Mucosa of descending colon (tissue), 3 donors: Measurements from ENCODE around the gene CRKL. TPM values are rescaled to one million over a fixed set of nuclear protein-coding genes. Genes with fewer than 3 reads are reported as not detected.

ENCODE experiments used
- ATAC-seq: fragments of 200-7000 bp; cut with Tn5 transposase; one replicate; pipeline ENCODE4 v1.9.1; 2020; ENCODE audit warnings: mild to moderate bottlenecking, moderate library complexity
- DNase-seq, 3 donors: peaks; one replicate each; pipeline ENCODE4 v3.0.0-alpha.2; 2020
- H3K36me3 ChIP-seq: fragments of 200-600 bp; one replicate; pipeline ENCODE4 v1.8.0; 2021; ENCODE audit warnings: low read depth, mild to moderate bottlenecking
- H3K4me1 ChIP-seq: fragments of 200-600 bp; one replicate; pipeline ENCODE4 v1.8.0; 2021; ENCODE audit warnings: low read depth, mild to moderate bottlenecking
- H3K4me3 ChIP-seq: fragments of 200-600 bp; one replicate; pipeline ENCODE4 v1.8.0; 2021; ENCODE audit warnings: mild to moderate bottlenecking
- H3K9me3 ChIP-seq: fragments of 200-600 bp; one replicate; pipeline ENCODE4 v1.8.0; 2021; ENCODE audit warnings: mild to moderate bottlenecking
- intact Hi-C, 2 donors: fragments of 100-400 bp; cut with DNase I in 1 of 2; cut with micrococcal nuclease in 1 of 2; formaldehyde crosslinking; loops; one replicate each; pipeline versions ENCODE4 v1.11.0 to v1.11.1; 2022; cut with DNase I, micrococcal nuclease
- total RNA-seq, 3 donors: library from RNA; stranded (reverse); fragmentation: NEBNext Ultra II Directional in 2 of 3; extraction: Animal tissue kit (Norgen Biotek cat#: 25700) in 2 of 3; gene quantifications; one replicate each; pipeline versions ENCODE4 v1.2.1 to v1.2.4, GENCODE V29; 2021 to 2023
- TF ChIP-seq, protein P1 (sequence below): fragments of 200-600 bp; IDR thresholded peaks from one replicate; pipeline ENCODE4 v1.8.0; 2022; ENCODE audit warnings: antibody characterized with exemption, mild to moderate bottlenecking
- donor health status: DM: no; HTN: no; CAD: no; lungs with moderate emphysema.
- donor health status: DM: no; HTN: no; CAD: no.
- donor health status: DM: no; HTN: yes; CAD: no.

Gene CRKL
- total RNA-seq, 3 donors from 2014 or later = 48.7 to 63.4 (median 55.3) TPM

DNA sequence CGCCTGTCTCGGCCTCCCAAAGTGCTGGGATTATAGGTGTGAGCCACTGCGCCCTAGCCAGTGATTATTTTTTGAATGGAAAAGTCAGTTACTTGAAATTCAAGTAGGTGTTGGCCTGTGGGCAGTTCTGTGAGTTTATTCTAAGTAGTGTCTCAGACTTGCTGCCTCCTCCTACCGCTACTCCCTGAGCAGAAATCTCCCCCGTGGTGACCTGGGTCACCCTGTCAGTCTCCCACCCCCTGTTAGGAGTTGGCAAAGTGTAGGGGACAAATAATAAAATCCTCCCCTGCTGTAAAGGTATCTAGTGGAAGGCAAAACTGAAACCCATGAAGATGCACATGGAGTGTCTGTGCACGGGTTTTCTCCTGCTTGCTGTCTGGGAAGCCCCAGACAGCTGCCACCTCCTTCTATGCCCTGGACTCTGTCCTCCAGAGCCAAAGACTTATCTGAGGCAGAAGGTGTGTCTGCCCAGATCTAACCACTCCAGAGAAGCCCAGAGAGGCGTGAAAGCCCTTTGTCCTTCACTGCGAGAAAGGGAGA, 32.1 kb upstream of the CRKL start:
- no peak overlapping the region for H3K4me3 ChIP-seq
- intact Hi-C loops = no loop called here
- no peaks in the 10 kb centered on the region for H3K36me3 ChIP-seq
- H3K9me3 ChIP-seq = no peaks in the 10 kb centered on the region
- DNase-seq (no peak), ATAC-seq (no peak)
- TF ChIP-seq, protein P1, sequence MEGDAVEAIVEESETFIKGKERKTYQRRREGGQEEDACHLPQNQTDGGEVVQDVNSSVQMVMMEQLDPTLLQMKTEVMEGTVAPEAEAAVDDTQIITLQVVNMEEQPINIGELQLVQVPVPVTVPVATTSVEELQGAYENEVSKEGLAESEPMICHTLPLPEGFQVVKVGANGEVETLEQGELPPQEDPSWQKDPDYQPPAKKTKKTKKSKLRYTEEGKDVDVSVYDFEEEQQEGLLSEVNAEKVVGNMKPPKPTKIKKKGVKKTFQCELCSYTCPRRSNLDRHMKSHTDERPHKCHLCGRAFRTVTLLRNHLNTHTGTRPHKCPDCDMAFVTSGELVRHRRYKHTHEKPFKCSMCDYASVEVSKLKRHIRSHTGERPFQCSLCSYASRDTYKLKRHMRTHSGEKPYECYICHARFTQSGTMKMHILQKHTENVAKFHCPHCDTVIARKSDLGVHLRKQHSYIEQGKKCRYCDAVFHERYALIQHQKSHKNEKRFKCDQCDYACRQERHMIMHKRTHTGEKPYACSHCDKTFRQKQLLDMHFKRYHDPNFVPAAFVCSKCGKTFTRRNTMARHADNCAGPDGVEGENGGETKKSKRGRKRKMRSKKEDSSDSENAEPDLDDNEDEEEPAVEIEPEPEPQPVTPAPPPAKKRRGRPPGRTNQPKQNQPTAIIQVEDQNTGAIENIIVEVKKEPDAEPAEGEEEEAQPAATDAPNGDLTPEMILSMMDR = no peak
- peaks cover 14% of the 10 kb centered on the region for H3K4me1 ChIP-seq

- Histone ChIP-seq H3K36me3 (no peaks in the 10 kb centered on the region), H3K4me3 (no peak overlapping the region), H3K4me1 (peaks cover 14% of the 10 kb centered on the region), H3K9me3 (no peaks in the 10 kb centered on the region)
- intact Hi-C loops = no loop called here
- ATAC-seq (peak; percentile 97), DNase-seq (peak; percentile 86 to 91 (median 90))
- TF ChIP-seq, protein P1 = peak; percentile 76
These were observed 31.5 kb upstream of the CRKL start for GRCh38 chr22:20885557-20886323.

DNA sequence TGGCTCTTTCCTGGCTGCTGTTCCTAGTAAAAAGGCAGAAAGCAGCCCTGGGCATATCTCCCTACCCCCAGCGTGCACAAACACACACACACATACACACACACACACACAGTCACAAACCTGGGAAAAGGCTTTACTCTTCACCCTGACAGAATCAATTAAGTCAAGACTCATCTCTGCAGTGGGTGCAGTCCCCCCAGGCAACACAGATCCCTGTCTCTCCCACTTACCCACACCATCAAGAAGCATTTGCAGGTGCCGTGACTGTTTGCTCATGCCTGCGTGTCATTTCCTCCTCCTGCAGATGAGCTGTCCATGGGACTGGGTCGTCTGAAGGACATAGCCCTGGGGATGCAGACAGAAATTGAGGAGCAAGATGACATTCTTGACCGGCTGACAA, 29.8 kb upstream of the CRKL start:
- H3K4me1 ChIP-seq = peaks cover 14% of the 10 kb centered on the region
- DNase-seq = peak in 1 of 3 donors; percentile 0
- H3K4me3 ChIP-seq = no peak overlapping the region
- TF ChIP-seq, protein P1 = no peak
- no peak for ATAC-seq
- H3K36me3 ChIP-seq = no peaks in the 10 kb centered on the region
- intact Hi-C loops = no loop called here
- no peaks in the 10 kb centered on the region for H3K9me3 ChIP-seq

GRCh38 chr22:20889025-20889704, 28.0 kb upstream of the CRKL start:
- no peak overlapping the region for H3K4me3 ChIP-seq
- H3K9me3 ChIP-seq = no peaks in the 10 kb centered on the region
- intact Hi-C loops = no loop called here
- H3K36me3 ChIP-seq = no peaks in the 10 kb centered on the region
- TF ChIP-seq, protein P1 = no peak
- peaks cover 14% of the 10 kb centered on the region for H3K4me1 ChIP-seq
- no peak for DNase-seq
- no peak for ATAC-seq

- ATAC-seq (no peak), DNase-seq (no peak)
- H3K36me3 ChIP-seq = no peaks in the 10 kb centered on the region
- TF ChIP-seq, protein P1 = no peak
- intact Hi-C loops = no loop called here
- no peak overlapping the region for H3K4me3 ChIP-seq
- H3K4me1 ChIP-seq = peaks cover 11% of the 10 kb centered on the region
- no peaks in the 10 kb centered on the region for H3K9me3 ChIP-seq
These were observed 27.2 kb upstream of the CRKL start for GRCh38 chr22:20889904-20890540.
